Adipocyte (in vitro differentiated cells): ENCODE data around the gene UBE2M.
"Not testable (repeated sequence)": the region's sequence is repeated elsewhere in the genome, so short reads cannot be mapped to it uniquely, and the experiment has no call there.

Experiments
- DNase-seq: peaks from one replicate; pipeline ENCODE4 v3.0.0-alpha.2; 2015; ENCODE audit warnings: low read depth
- H3K27me3 ChIP-seq: replicated peaks from 2 replicates; pipeline ENCODE4 v1.7.0; 2013; ENCODE audit warnings: mild to moderate bottlenecking, low read length, moderate library complexity; ENCODE audit not compliant: control insufficient read depth, insufficient read depth
- H3K36me3 ChIP-seq: 2 replicates; pipeline ENCODE4 v1.7.0; 2013; ENCODE audit warnings: low read length, mild to moderate bottlenecking, moderate library complexity; ENCODE audit not compliant: control insufficient read depth, insufficient read depth, severe bottlenecking
- H3K4me1 ChIP-seq: 2 replicates; pipeline ENCODE4 v1.7.0; 2013; ENCODE audit warnings: mild to moderate bottlenecking, low read length, moderate library complexity; ENCODE audit not compliant: control insufficient read depth, insufficient read depth
- H3K4me3 ChIP-seq: 2 replicates; pipeline ENCODE4 v1.7.0; 2013; ENCODE audit warnings: mild to moderate bottlenecking, low read length, moderate library complexity
- H3K9ac ChIP-seq: 2 replicates; pipeline ENCODE4 v1.7.0; 2013; ENCODE audit warnings: mild to moderate bottlenecking, low read length, moderate library complexity
- H3K9me3 ChIP-seq: 2 replicates; pipeline ENCODE4 v1.7.0; 2013; ENCODE audit warnings: mild to moderate bottlenecking, low read length, moderate library complexity; ENCODE audit not compliant: control insufficient read depth

UBE2M gene

DNA sequence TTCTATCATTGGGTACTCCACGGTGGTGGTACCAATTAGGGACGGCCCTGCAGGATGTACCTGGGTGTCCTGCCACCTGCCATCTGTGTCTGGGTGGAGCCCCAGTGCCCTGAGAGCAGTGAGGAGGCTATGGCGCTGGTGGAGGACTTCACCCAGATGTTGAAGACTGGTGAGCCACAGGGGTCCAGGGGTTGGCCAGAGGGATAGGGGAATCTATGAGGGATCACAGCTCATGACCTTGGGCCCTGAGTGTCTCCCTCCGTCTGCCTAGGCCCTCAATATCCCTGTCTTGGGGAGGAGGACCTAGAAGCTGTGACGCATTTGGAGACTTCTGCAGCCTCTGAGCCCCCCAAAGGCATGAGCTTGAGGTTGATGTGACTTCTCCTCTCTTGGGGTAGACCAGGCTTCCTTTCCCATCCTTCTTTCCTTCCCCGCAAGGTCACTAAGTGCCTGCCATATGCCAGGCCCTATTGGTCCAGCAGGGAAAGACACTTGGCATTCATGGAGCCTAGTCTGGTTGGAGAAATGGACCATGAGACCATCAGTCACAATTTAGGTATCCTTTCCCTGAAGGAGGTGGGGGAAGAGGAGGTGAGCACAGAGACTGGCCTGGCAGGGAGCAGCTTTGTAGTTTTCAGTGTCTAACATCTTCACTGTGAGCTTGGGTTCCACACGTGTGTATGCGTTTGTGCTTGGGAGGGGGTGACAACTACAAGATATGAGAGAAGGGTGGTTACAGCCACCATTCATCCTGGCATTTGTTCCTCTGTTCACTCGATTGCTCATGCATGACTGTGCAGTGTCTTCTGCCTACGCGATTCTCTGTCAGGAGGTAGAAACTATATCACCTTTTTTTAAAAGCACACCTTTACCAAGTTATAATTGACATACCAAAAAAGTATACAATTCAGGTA, 19.9 kb upstream of the UBE2M start:
- Histone ChIP-seq H3K36me3 (peaks cover 15% of the 10 kb centered on the region), H3K9me3 (no peaks in the 10 kb centered on the region), H3K4me3 (no peak overlapping the region), H3K9ac (peak overlapping the region; percentile 31), H3K27me3 (no peaks in the 10 kb centered on the region), H3K4me1 (peaks cover 24% of the 10 kb centered on the region)
- no peak for DNase-seq

DNA sequence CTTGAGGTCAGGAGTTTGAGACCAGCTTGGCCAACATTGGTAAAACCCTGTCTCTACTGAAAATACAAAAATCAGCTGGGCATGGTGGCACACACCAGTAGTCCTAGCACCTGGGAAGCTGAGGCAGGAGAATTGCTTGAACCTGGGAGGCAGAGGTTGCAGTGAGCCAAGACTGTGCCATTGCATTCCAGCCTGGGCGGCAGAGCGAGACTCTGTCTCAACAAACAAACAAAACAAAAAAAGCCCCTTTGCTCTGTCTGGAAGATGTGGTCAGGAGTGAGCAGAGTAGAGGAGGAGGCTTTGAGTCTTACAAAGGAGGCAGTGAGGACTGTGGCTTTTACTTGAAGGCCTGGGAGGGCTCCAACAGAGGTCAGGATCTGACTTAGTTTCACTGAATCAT, 19.2 kb upstream of the UBE2M start:
- H3K9me3 ChIP-seq, H3K36me3 ChIP-seq, H3K9ac ChIP-seq, DNase-seq, H3K4me3 ChIP-seq, H3K27me3 ChIP-seq: not testable (repeated sequence)
- peaks cover 24% of the 10 kb centered on the region for H3K4me1 ChIP-seq

DNA sequence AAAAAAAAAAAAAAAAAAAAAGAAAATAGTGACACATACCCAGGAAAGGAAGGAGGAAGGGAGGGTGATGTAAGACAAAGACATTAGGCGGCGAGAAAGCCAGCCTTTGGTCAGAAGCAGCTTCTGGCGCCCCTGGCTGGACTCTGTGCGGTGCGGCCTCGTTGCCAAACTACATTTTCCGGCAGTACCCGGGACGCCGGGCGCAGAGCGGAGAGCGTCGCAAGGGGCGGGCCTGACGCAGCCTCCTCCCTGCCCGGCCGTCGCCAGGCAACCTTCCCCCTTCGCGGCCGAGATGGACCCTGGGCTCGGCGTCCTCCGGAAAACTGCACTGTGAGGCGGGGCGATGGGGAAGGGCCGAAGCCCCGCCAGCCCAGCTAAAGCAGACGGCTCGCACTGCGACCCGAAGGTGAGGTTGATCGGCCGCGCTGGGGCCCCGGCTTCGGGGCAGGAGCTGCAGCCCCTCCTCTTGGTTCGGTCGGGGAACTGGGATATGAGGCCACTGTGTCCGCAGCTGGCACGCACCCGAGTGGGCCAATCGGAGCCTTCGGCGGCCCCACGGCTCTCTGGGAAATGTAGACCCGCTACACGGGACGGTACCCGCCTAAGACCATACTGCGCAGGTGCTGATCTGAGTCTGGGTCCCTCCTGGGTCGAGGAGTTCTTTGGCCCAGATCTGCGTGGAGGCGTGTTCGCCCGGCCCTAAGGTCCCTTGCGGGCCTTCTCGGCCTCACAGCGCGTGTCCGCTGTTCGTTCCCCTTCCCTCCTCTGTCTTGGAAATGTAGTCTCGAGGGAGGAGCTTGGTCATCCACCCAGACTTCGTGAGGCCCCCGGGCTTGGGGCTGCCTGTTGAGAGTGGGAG, 17.0 kb upstream of the UBE2M start:
- Histone ChIP-seq H3K9ac (peak overlapping the region; percentile 91), H3K9me3 (no peaks in the 10 kb centered on the region), H3K4me1 (peaks cover 27% of the 10 kb centered on the region), H3K4me3 (peak overlapping the region; percentile 89), H3K36me3 (peaks cover 7% of the 10 kb centered on the region), H3K27me3 (no peaks in the 10 kb centered on the region)
- peak; percentile 96 for DNase-seq

DNA sequence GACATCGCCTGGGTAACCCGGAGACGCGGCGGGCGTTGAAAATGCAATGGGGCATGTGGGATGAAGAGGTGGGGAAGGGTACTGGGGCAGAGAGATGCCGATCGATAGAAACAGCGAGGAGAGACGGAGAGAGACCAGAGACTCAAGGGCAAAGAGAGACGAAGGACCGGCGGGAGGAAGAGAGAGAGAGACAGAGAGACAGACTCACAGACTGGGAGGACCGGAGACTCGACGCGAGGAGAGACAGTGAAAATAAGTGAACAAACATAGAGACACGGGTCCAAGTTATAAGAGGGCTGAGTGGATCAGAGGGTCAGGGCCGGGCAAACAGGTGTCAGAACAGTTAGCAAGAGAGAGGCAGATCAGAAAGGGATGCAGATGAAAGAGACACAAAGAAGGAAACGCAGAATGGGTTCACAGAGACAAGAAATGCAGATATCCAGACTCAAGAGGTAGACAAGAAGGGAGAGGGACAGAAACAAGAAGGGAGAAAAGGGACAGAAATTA, 15.3 kb upstream of the UBE2M start:
- H3K36me3 ChIP-seq = peaks cover 11% of the 10 kb centered on the region
- no peaks in the 10 kb centered on the region for H3K27me3 ChIP-seq
- H3K4me1 ChIP-seq = peaks cover 27% of the 10 kb centered on the region
- H3K9me3 ChIP-seq = no peaks in the 10 kb centered on the region
- DNase-seq = no peak
- peak overlapping the region; percentile 92 for H3K9ac ChIP-seq
- peak overlapping the region; percentile 90 for H3K4me3 ChIP-seq

GRCh38 chr19:58572818-58573657, 14.6 kb upstream of the UBE2M start, which contains the start of gene MZF1:
TSS of gene MZF1 (minus strand) at chr19:58573335. CDS start at chr19:58571389, 1,946 bp downstream.
- H3K4me1 ChIP-seq = peaks cover 24% of the 10 kb centered on the region
- H3K9me3 ChIP-seq = no peaks in the 10 kb centered on the region
- no peaks in the 10 kb centered on the region for H3K27me3 ChIP-seq
- peak within 1 kb of the TSS; percentile 90 for H3K4me3 ChIP-seq
- DNase-seq = peak; percentile 100
- H3K9ac ChIP-seq = peak within 1 kb of the TSS; percentile 92
- H3K36me3 ChIP-seq = peaks cover 11% of the 10 kb centered on the region

GRCh38 chr19:58572026-58572817, 13.8 kb upstream of the UBE2M start:
- Histone ChIP-seq H3K36me3 (peaks cover 12% of the 10 kb centered on the region), H3K9ac (peak overlapping the region; percentile 92), H3K4me1 (peaks cover 24% of the 10 kb centered on the region), H3K9me3 (no peaks in the 10 kb centered on the region), H3K27me3 (no peaks in the 10 kb centered on the region), H3K4me3 (peak overlapping the region; percentile 90)
- no peak for DNase-seq

- Histone ChIP-seq H3K27me3 (no peaks in the 10 kb centered on the region), H3K4me1 (peaks cover 24% of the 10 kb centered on the region), H3K4me3 (no peak overlapping the region), H3K9me3 (no peaks in the 10 kb centered on the region), H3K36me3 (peaks cover 18% of the 10 kb centered on the region), H3K9ac (no peak overlapping the region)
- no peak for DNase-seq
Observed at GRCh38 chr19:58571575-58571947, 13.2 kb upstream of the UBE2M start.

- Histone ChIP-seq H3K4me3 (no peak overlapping the region), H3K9me3 (no peaks in the 10 kb centered on the region), H3K27me3 (no peaks in the 10 kb centered on the region), H3K4me1 (peaks cover 22% of the 10 kb centered on the region), H3K9ac (no peak overlapping the region), H3K36me3 (peaks cover 18% of the 10 kb centered on the region)
- no peak for DNase-seq
Observed at GRCh38 chr19:58570770-58571574, 12.6 kb upstream of the UBE2M start.

GRCh38 chr19:58569943-58570670, 11.7 kb upstream of the UBE2M start:
- no peak for DNase-seq
- Histone ChIP-seq H3K9ac (no peak overlapping the region), H3K9me3 (no peaks in the 10 kb centered on the region), H3K4me1 (peaks cover 21% of the 10 kb centered on the region), H3K36me3 (peaks cover 18% of the 10 kb centered on the region), H3K4me3 (no peak overlapping the region), H3K27me3 (no peaks in the 10 kb centered on the region)
